Body of pancreas (tissue), 4 donors: ENCODE measurements around the gene HNRNPLL.

ENCODE experiments used
- CTCF ChIP-seq, 7 experiments: fragments of 450-650 bp in 4 of 7; fragments of 200-600 bp in 3 of 7; sonication (generic) in 3 of 7; IDR thresholded peaks; one replicate each; pipeline ENCODE4 v1.5.1; 2016 to 2019; ENCODE audit warnings: antibody characterized with exemption in 7 of 7
- POLR2A ChIP-seq, 3 donors: fragments of 450-650 bp; IDR thresholded peaks; one replicate each; pipeline ENCODE4 v1.6.1; 2016; ENCODE audit warnings: antibody characterized with exemption in 3 of 3, mild to moderate bottlenecking in 2 of 3

DNA sequence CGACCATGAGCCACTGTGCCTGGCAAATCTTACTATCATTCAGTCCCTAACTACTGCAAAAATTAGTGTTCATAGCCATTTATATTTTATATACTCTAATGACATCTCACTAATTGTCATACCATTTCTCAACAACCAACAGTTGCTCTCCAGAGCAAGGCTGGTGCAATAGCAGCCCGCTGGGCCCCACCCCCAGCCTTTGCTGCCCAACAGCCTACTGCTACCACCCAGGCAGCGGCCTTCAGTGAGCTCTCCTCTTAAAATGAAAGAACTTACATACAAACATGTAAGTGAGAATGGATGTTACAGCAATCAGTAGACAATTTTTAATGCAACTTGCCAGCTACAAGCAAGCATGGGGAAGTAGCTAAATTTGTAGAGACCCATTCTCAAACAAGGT, 90.5 kb downstream of the HNRNPLL start:
- no peak for TF ChIP-seq CTCF (IDR thresholded peaks at IDR 0.05)
- TF ChIP-seq POLR2A (IDR thresholded peaks at IDR 0.05): no peak
